Chondrocyte (in vitro differentiated cells): ENCODE results near the gene ITGA7. TPM values are rescaled to one million over a fixed set of nuclear protein-coding genes. Genes with fewer than 3 reads are reported as not detected.

Experiments used
- DNase-seq: peaks from one replicate; pipeline ENCODE4 v3.0.0; 2021; ENCODE audit warnings: mixed read lengths, low spot score
- H3K27ac Mint-ChIP-seq: one replicate; pipeline ENCODE4 v1.8.0; 2021; ENCODE audit warnings: mild to moderate bottlenecking, moderate library complexity, mixed read lengths; ENCODE audit not compliant: unreplicated experiment
- H3K27me3 Mint-ChIP-seq: 2 replicates; pipeline ENCODE4 v1.8.0; 2021; ENCODE audit warnings: low read depth, mixed read lengths
- H3K36me3 Mint-ChIP-seq: 2 replicates; pipeline ENCODE4 v1.8.0; 2021; ENCODE audit warnings: low read depth, mixed read lengths
- H3K4me1 Mint-ChIP-seq: 2 replicates; pipeline ENCODE4 v1.8.0; 2021; ENCODE audit warnings: low read depth, mild to moderate bottlenecking, mixed read lengths
- H3K4me3 Mint-ChIP-seq: one replicate; pipeline ENCODE4 v1.8.0; 2021; ENCODE audit warnings: mild to moderate bottlenecking, moderate library complexity, mixed read lengths; ENCODE audit not compliant: unreplicated experiment
- H3K9me3 Mint-ChIP-seq: 2 replicates; pipeline ENCODE4 v1.8.0; 2021; ENCODE audit warnings: low read depth, mixed read lengths
- total RNA-seq: library from RNA; stranded (reverse); gene quantifications from 3 replicates; pipeline ENCODE4 v1.2.1, GENCODE V29; 2021
- TF ChIP-seq, protein P1 (sequence below): fragments of 200-600 bp; sonication (generic); IDR thresholded peaks from 2 replicates; pipeline ENCODE4 v1.5.0; 2021; ENCODE audit warnings: antibody characterized with exemption, mild to moderate bottlenecking, moderate library complexity

The ITGA7 gene
- total RNA-seq, 1 donor from 2014 or later = 31.6 TPM

GRCh38 chr12:55642669-55643068 is 65.0 kb downstream of the ITGA7 start:
- peaks cover 4% of the 10 kb centered on the region for H3K9me3 Mint-ChIP-seq
- H3K4me3 Mint-ChIP-seq = no peak overlapping the region
- H3K27ac Mint-ChIP-seq = no peak overlapping the region
- TF ChIP-seq, protein P1, sequence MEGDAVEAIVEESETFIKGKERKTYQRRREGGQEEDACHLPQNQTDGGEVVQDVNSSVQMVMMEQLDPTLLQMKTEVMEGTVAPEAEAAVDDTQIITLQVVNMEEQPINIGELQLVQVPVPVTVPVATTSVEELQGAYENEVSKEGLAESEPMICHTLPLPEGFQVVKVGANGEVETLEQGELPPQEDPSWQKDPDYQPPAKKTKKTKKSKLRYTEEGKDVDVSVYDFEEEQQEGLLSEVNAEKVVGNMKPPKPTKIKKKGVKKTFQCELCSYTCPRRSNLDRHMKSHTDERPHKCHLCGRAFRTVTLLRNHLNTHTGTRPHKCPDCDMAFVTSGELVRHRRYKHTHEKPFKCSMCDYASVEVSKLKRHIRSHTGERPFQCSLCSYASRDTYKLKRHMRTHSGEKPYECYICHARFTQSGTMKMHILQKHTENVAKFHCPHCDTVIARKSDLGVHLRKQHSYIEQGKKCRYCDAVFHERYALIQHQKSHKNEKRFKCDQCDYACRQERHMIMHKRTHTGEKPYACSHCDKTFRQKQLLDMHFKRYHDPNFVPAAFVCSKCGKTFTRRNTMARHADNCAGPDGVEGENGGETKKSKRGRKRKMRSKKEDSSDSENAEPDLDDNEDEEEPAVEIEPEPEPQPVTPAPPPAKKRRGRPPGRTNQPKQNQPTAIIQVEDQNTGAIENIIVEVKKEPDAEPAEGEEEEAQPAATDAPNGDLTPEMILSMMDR = no peak
- peaks cover 2% of the 10 kb centered on the region for H3K36me3 Mint-ChIP-seq
- H3K27me3 Mint-ChIP-seq = peaks cover 30% of the 10 kb centered on the region
- peaks cover 3% of the 10 kb centered on the region for H3K4me1 Mint-ChIP-seq
- no peak for DNase-seq

GRCh38 chr12:55642267-55642666 is 65.4 kb downstream of the ITGA7 start:
- TF ChIP-seq, protein P1 = no peak
- Mint-ChIP-seq H3K36me3 (peaks cover 2% of the 10 kb centered on the region), H3K9me3 (peaks cover 4% of the 10 kb centered on the region), H3K27ac (no peak overlapping the region), H3K4me1 (peaks cover 3% of the 10 kb centered on the region), H3K27me3 (peaks cover 34% of the 10 kb centered on the region), H3K4me3 (no peak overlapping the region)
- no peak for DNase-seq

- H3K4me3 Mint-ChIP-seq = no peak overlapping the region
- H3K27me3 Mint-ChIP-seq = peaks cover 40% of the 10 kb centered on the region
- H3K27ac Mint-ChIP-seq = no peak overlapping the region
- H3K9me3 Mint-ChIP-seq = peaks cover 4% of the 10 kb centered on the region
- no peak for DNase-seq
- TF ChIP-seq, protein P1 = no peak
- peaks cover 3% of the 10 kb centered on the region for H3K4me1 Mint-ChIP-seq
- H3K36me3 Mint-ChIP-seq = no peaks in the 10 kb centered on the region
Measured at GRCh38 chr12:55641595-55641994, 66.1 kb downstream of the ITGA7 start.

DNA sequence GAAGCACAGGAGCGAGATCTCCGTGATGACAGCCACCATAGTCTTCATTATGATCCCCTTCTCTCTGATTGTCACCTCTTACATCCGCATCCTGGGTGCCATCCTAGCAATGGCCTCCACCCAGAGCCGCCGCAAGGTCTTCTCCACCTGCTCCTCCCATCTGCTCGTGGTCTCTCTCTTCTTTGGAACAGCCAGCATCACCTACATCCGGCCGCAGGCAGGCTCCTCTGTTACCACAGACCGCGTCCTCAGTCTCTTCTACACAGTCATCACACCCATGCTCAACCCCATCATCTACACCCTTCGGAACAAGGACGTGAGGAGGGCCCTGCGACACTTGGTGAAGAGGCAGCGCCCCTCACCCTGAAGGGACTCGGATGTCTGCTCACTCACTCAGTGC is 70.2 kb downstream of the ITGA7 start:
- Mint-ChIP-seq H3K27me3 (peaks cover 51% of the 10 kb centered on the region), H3K36me3 (peaks cover 2% of the 10 kb centered on the region), H3K4me3 (no peak overlapping the region), H3K27ac (no peak overlapping the region), H3K9me3 (no peaks in the 10 kb centered on the region), H3K4me1 (no peaks in the 10 kb centered on the region)
- TF ChIP-seq, protein P1 = no peak
- no peak for DNase-seq

- peaks cover 57% of the 10 kb centered on the region for H3K27me3 Mint-ChIP-seq
- H3K4me1 Mint-ChIP-seq = no peaks in the 10 kb centered on the region
- H3K4me3 Mint-ChIP-seq = no peak within 1 kb of the TSS
- TF ChIP-seq, protein P1 = no peak
- peaks cover 2% of the 10 kb centered on the region for H3K36me3 Mint-ChIP-seq
- H3K9me3 Mint-ChIP-seq = no peaks in the 10 kb centered on the region
- no peak within 1 kb of the TSS for H3K27ac Mint-ChIP-seq
- no peak for DNase-seq
Measured at GRCh38 chr12:55636853-55637252, 70.9 kb downstream of the ITGA7 start, which contains the start of gene OR10P1. TSS of gene OR10P1 (plus strand) at chr12:55636892. CDS start at chr12:55636892, 0 bp downstream.
